Urinary bladder (tissue), 4 donors: Measurements from ENCODE around the gene CREB3L4. TPM values are rescaled to one million over a fixed set of nuclear protein-coding genes. Genes with fewer than 3 reads are reported as not detected.
A peak's percentile ranks its signal among the peaks of the same experiment; 100 is the strongest.
"Not testable (repeated sequence)": the region's sequence is repeated elsewhere in the genome, so short reads cannot be mapped to it uniquely, and the experiment has no call there.

Experiments used
- DNase-seq: peaks from one replicate; pipeline ENCODE4 v3.0.0-alpha.2; 2015; ENCODE audit errors: extremely low spot score
- H3K27ac ChIP-seq: one replicate; pipeline ENCODE4 v1.5.1; 2013; ENCODE audit warnings: low read depth, mild to moderate bottlenecking, moderate library complexity
- H3K36me3 ChIP-seq: one replicate; pipeline ENCODE4 v1.6.1; 2013; ENCODE audit warnings: mild to moderate bottlenecking, moderate library complexity; ENCODE audit not compliant: insufficient read depth
- H3K4me1 ChIP-seq: one replicate; pipeline ENCODE4 v1.6.1; 2013; ENCODE audit warnings: mild to moderate bottlenecking, moderate library complexity; ENCODE audit not compliant: insufficient read depth
- H3K4me3 ChIP-seq: one replicate; pipeline ENCODE4 v1.5.1; 2013; ENCODE audit warnings: low read depth, low read length
- WGBS: extraction: QIAGEN DNeasy Blood & Tissue Kit; methylation state at CpG from one replicate; pipeline ENCODE4 v1.1.7; 2013; 5-methylcytosine and 5-hydroxymethylcytosine counted together
- polyA plus RNA-seq: library from polyadenylated mRNA; stranded (reverse); fragments of 200-250 nt; gene quantifications from one replicate; pipeline ENCODE4 v1.2.3, GENCODE V29; 2013
- small RNA-seq: library from RNA; depleted of rRNA; stranded (forward); fragments of <200 nt; gene quantifications from one replicate; pipeline ENCODE3, GENCODE V24; 2014
- total RNA-seq: library from RNA; depleted of rRNA; stranded (reverse); fragments of >200 nt; gene quantifications from one replicate; pipeline ENCODE4 v1.2.3, GENCODE V29; 2014
- donor health status: healthy with polysubstance abuse.
- donor health status: healthy.

Gene CREB3L4
- total and polyA plus RNA-seq, 2 donors: 8.7 to 12.2 TPM

DNA sequence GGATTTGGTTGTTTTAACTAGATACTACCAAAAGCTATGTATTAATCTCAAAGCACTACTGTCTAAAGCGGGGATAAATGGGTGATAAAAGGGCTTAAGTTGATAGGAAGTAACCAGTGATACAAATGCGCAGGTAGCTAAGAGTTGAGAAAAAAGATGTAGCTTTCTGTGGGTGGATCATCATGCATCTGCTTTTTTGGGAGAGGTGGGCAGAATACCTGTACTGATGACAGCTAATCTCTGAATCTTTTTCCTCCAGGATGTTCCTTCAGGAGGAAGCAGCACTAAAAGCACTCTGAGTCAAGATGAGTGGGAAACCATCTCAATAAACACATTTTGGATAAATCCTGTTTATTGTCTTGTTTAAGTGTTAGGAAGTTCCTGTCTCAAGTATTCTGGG, 24.1 kb downstream of the CREB3L4 start:
- Histone ChIP-seq H3K4me3 (peak overlapping the region; percentile 84), H3K27ac (peak overlapping the region; percentile 23), H3K4me1 (peaks cover 2% of the 10 kb centered on the region), H3K36me3 (peaks cover 4% of the 10 kb centered on the region)
- WGBS: 91% methylated on average over 2 of the region's 2 CpGs
- no peak for DNase-seq

DNA sequence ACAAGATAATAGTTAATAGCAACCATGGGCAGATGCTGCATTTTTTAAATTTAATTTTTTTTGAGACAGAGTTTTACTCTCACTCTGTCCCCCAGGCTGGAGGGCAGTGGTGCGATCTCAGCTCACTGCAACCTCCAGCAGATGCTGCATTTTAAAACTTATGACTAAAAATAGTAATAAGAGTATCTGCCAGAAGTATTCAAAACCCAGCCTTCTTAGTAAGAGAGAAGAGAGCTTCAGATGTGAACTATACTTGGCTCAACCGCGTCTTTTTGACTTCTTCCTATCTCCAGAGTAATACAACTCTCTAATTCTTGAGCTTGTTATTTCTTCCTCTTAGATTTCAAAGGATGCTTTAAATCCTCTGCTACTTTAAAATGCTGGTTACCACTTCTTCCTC, 27.5 kb downstream of the CREB3L4 start:
- no peak for DNase-seq
- peaks cover 2% of the 10 kb centered on the region for H3K4me1 ChIP-seq
- H3K27ac ChIP-seq: no peak overlapping the region
- WGBS: 43% methylated on average over 3 of the region's 3 CpGs
- peaks cover 4% of the 10 kb centered on the region for H3K36me3 ChIP-seq
- H3K4me3 ChIP-seq: no peak overlapping the region

DNA sequence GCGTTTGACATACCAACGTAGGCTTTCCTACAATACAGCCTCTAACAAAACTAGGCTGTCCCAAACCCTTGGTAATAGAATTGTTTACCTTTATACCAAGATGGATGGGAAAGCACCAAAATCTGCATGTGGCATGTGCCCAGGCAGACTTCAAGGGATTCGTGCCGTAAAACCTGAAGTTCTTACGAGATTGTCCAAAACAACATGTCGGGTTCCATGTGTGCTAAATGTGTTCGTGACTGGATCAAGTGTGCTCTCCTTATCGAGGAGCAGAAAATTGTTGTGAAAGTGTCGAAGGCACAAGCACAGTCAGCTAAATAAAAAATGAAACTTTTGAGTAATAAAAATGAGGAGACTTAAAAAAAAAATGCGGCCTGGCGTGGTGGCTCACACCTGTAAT, 27.9 kb downstream of the CREB3L4 start:
- DNase-seq: no peak
- Histone ChIP-seq H3K27ac (no peak overlapping the region), H3K36me3 (peaks cover 4% of the 10 kb centered on the region), H3K4me1 (peaks cover 2% of the 10 kb centered on the region), H3K4me3 (no peak overlapping the region)
- 79% methylated on average over 11 of the region's 11 CpGs for WGBS

DNA sequence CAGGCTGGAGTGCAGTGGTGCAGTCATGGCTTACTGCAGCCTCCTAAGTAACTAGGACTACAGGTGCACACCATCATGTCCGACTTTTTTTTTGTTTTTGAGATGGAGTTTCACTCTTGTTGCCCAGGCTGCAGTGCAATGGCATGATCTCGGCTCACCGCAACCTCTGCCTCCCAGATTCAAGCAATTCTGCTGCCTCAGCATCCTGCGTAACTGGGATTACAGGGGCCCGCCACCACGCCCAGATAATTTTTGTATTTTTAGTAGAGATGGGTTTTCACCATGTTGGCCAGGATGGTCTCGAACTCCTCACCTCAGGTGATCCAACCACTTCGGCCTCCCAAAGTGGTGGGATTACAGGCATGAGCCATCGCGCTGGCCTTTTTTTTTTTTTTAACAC, 29.2 kb downstream of the CREB3L4 start:
- H3K4me3 ChIP-seq, H3K27ac ChIP-seq, DNase-seq, H3K4me1 ChIP-seq, H3K36me3 ChIP-seq: not testable (repeated sequence)
- WGBS: 96% methylated on average over 10 of the region's 10 CpGs

DNA sequence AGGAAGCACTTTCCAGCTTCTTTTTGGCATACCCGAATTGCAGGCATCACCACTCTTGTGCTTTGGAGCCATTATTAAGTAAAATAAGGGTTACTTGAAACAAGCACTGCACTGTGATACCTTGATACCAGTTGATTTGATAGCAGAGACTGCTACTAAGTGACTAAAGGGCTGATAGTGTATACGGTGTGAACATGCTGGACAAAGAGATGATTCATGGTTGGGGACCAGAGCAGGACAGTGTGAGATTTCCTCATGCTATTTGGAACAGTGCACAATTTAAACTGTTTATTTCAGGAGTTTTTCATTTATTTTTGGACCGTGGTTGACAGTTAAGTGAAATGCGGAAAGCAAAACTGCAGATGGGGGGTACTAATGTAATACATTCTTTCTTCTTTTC, 32.7 kb downstream of the CREB3L4 start:
- H3K36me3 ChIP-seq: peaks cover 2% of the 10 kb centered on the region
- no peak for DNase-seq
- WGBS: 74% methylated on average over 4 of the region's 4 CpGs

GRCh38 chr1:154006136-154006535, 38.4 kb downstream of the CREB3L4 start:
- no peaks in the 10 kb centered on the region for H3K4me1 ChIP-seq
- no peaks in the 10 kb centered on the region for H3K36me3 ChIP-seq
- no peak overlapping the region for H3K27ac ChIP-seq
- no peak for DNase-seq
- no peak overlapping the region for H3K4me3 ChIP-seq
- WGBS: 94% methylated on average over 3 of the region's 3 CpGs

More for the DNA sequence above, 32.7 kb downstream of the CREB3L4 start:
- no peak overlapping the region for H3K27ac ChIP-seq
- no peaks in the 10 kb centered on the region for H3K4me1 ChIP-seq
- no peak overlapping the region for H3K4me3 ChIP-seq

DNA sequence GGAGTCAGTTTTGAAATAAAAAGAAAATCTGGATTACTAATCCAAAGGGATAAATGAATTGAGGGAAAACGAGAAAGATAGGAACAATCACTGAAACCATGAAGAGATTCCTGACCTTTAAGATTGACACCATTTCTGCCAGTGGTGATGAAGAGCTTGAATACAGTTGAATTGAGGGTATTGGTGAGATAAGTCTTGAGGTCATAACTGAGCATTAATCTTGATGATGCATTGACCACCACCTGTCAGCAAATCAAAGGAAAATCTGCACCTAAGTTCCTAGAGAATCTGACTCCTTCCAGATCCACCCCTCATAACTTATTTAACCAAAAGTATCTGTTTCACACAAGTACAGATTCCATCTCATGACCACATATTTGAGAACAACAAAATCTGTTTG, 44.4 kb downstream of the CREB3L4 start:
- Histone ChIP-seq H3K36me3 (no peaks in the 10 kb centered on the region), H3K4me1 (no peaks in the 10 kb centered on the region), H3K4me3 (no peak overlapping the region), H3K27ac (no peak overlapping the region)
- no peak for DNase-seq
- 74% methylated on average over 1 of the region's 1 CpG for WGBS

- H3K27ac ChIP-seq, H3K4me3 ChIP-seq, H3K36me3 ChIP-seq, DNase-seq, H3K4me1 ChIP-seq: not testable (repeated sequence)
- WGBS: 94% methylated on average over 14 of the region's 14 CpGs
These were observed 44.8 kb downstream of the CREB3L4 start for GRCh38 chr1:154012543-154012942.

- Histone ChIP-seq H3K4me1 (no peaks in the 10 kb centered on the region), H3K27ac (no peak overlapping the region), H3K4me3 (no peak overlapping the region), H3K36me3 (no peaks in the 10 kb centered on the region)
- WGBS: 77% methylated on average over 3 of the region's 3 CpGs
- no peak for DNase-seq
These were observed 46.6 kb downstream of the CREB3L4 start for GRCh38 chr1:154014154-154014907.

DNA sequence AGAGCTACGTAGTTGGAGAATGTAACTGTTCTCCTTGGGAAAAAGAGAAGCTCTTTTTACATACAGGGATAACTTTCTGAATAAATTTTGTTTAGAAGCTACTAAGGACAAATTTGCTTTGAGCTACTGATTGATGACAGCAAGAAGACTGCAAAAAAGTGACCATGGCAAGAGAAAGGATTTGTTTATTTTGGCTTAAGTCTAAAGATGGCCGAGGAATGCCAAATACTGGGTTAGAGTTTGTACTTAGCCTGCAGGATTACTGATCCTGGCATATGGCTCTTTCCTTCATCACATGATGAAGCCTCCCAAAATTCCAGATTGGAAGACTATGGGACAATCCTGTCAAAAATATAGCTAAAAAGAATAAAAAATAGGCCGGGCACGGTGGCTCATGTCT, 51.6 kb downstream of the CREB3L4 start:
- Histone ChIP-seq H3K27ac (no peak overlapping the region), H3K4me1 (no peaks in the 10 kb centered on the region), H3K36me3 (no peaks in the 10 kb centered on the region), H3K4me3 (no peak overlapping the region)
- WGBS: 69% methylated on average over 4 of the region's 4 CpGs
- DNase-seq: no peak

- 82% methylated on average over 1 of the region's 1 CpG for WGBS
- H3K27ac ChIP-seq: no peak overlapping the region
- no peaks in the 10 kb centered on the region for H3K36me3 ChIP-seq
- DNase-seq: no peak
- H3K4me3 ChIP-seq: no peak overlapping the region
- no peaks in the 10 kb centered on the region for H3K4me1 ChIP-seq
These were observed 52.2 kb downstream of the CREB3L4 start for GRCh38 chr1:154019940-154020339.

Small RNA genes lying within 50 kb of the gene (small RNA-seq; reads per million reads assigned to genes)
- gene MIR6737: not detected

Other genes starting within 250 kb of the CREB3L4 start
- gene INTS3, start 239.9 kb upstream of the CREB3L4 start, total RNA-seq: 44.0 TPM
- 35.9 TPM for gene INTS3, start 239.9 kb upstream of the CREB3L4 start, polyA plus RNA-seq
- gene SLC27A3, start 192.5 kb upstream of the CREB3L4 start, total RNA-seq: 20.7 TPM
- 41.0 TPM for gene SLC27A3, start 192.5 kb upstream of the CREB3L4 start, polyA plus RNA-seq
- gene GATAD2B, start 44.9 kb upstream of the CREB3L4 start, total RNA-seq: 11.5 TPM
- 8.5 TPM for gene GATAD2B, start 44.9 kb upstream of the CREB3L4 start, polyA plus RNA-seq
- gene DENND4B, start 21.2 kb upstream of the CREB3L4 start, total RNA-seq: 18.3 TPM
- gene DENND4B, start 21.2 kb upstream of the CREB3L4 start, polyA plus RNA-seq: 25.1 TPM
- gene CRTC2, start 9.3 kb upstream of the CREB3L4 start, total RNA-seq: 4.3 TPM
- gene CRTC2, start 9.3 kb upstream of the CREB3L4 start, polyA plus RNA-seq: 29.8 TPM
- gene SLC39A1, start 4.4 kb upstream of the CREB3L4 start, total RNA-seq: 42.6 TPM
- 121 TPM for gene SLC39A1, start 4.4 kb upstream of the CREB3L4 start, polyA plus RNA-seq
- gene JTB, start 9.8 kb downstream of the CREB3L4 start, total RNA-seq: 99.5 TPM
- 148 TPM for gene JTB, start 9.8 kb downstream of the CREB3L4 start, polyA plus RNA-seq
- gene RAB13, start 18.4 kb downstream of the CREB3L4 start, total RNA-seq: 37.0 TPM
- 192 TPM for gene RAB13, start 18.4 kb downstream of the CREB3L4 start, polyA plus RNA-seq
- gene RPS27, start 22.9 kb downstream of the CREB3L4 start, total RNA-seq: 3,498 TPM
- gene RPS27, start 22.9 kb downstream of the CREB3L4 start, polyA plus RNA-seq: 10,997 TPM
- 0.21 TPM for gene NUP210L, start 187.2 kb downstream of the CREB3L4 start, total RNA-seq
- 0.04 TPM for gene NUP210L, start 187.2 kb downstream of the CREB3L4 start, polyA plus RNA-seq
- 180 TPM for gene TPM3, start 224.2 kb downstream of the CREB3L4 start, total RNA-seq
- gene TPM3, start 224.2 kb downstream of the CREB3L4 start, polyA plus RNA-seq: 145 TPM
- not detected for gene CFAP141, start 238.4 kb downstream of the CREB3L4 start, total RNA-seq
- not detected for gene CFAP141, start 238.4 kb downstream of the CREB3L4 start, polyA plus RNA-seq